GM23338 (cell line): Measurements from ENCODE around the gene PPP6R3. TPM values are rescaled to one million over a fixed set of nuclear protein-coding genes. Genes with fewer than 3 reads are reported as not detected.

Source experiments
- ATAC-seq: fragments of 200-7000 bp; cut with Tn5 transposase; 3 replicates; pipeline ENCODE4 v1.9.1; 2020
- DNase-seq: peaks from one replicate; pipeline ENCODE4 v3.0.0-alpha.2; 2015; ENCODE audit warnings: low spot score
- H2AFZ ChIP-seq: fragments of 200-600 bp; sonication (generic); 2 replicates; pipeline ENCODE4 v1.8.0; 2016; ENCODE audit warnings: antibody characterized with exemption, mild to moderate bottlenecking, moderate library complexity
- H3F3A ChIP-seq: fragments of 200-600 bp; sonication (generic); replicated peaks from 2 replicates; pipeline ENCODE4 v1.8.0; 2017; ENCODE audit warnings: antibody characterized with exemption, mixed run types, low read depth
- H3K27ac ChIP-seq: fragments of 200-600 bp; sonication (generic); 2 replicates; pipeline ENCODE4 v1.6.1; 2016; ENCODE audit warnings: low read depth
- H3K27me3 ChIP-seq: fragments of 200-600 bp; sonication (generic); 2 replicates; pipeline ENCODE4 v1.8.0; 2016; ENCODE audit warnings: mild to moderate bottlenecking, mixed run types, moderate library complexity; ENCODE audit not compliant: insufficient read depth
- H3K36me3 ChIP-seq: fragments of 200-600 bp; sonication (generic); 2 replicates; pipeline ENCODE4 v1.8.0; 2016; ENCODE audit warnings: mild to moderate bottlenecking; ENCODE audit not compliant: insufficient read depth
- H3K4me1 ChIP-seq: fragments of 200-600 bp; sonication (generic); 2 replicates; pipeline ENCODE4 v1.8.0; 2016; ENCODE audit warnings: mild to moderate bottlenecking, moderate library complexity; ENCODE audit not compliant: insufficient read depth
- H3K4me2 ChIP-seq: fragments of 200-600 bp; sonication (generic); 2 replicates; pipeline ENCODE4 v1.7.1; 2017; ENCODE audit warnings: mixed run types
- H3K4me3 ChIP-seq: fragments of 200-600 bp; sonication (generic); 2 replicates; pipeline ENCODE4 v1.6.1; 2016; ENCODE audit warnings: mixed run types
- H3K79me2 ChIP-seq: fragments of 200-600 bp; sonication (generic); replicated peaks from 2 replicates; pipeline ENCODE4 v1.8.0; 2017; ENCODE audit warnings: mild to moderate bottlenecking; ENCODE audit not compliant: insufficient read depth
- H3K9me2 ChIP-seq: fragments of 200-600 bp; sonication (generic); 2 replicates; pipeline ENCODE4 v1.8.0; 2017; ENCODE audit not compliant: insufficient read depth
- H4K20me1 ChIP-seq: fragments of 200-600 bp; sonication (generic); replicated peaks from 2 replicates; pipeline ENCODE4 v1.8.0; 2017; ENCODE audit warnings: mild to moderate bottlenecking; ENCODE audit not compliant: insufficient read depth
- H3K27ac Mint-ChIP-seq: 2 replicates; pipeline ENCODE4 v1.8.0; 2020; ENCODE audit warnings: inconsistent platforms, mild to moderate bottlenecking, moderate library complexity, mixed read lengths
- H3K27me3 Mint-ChIP-seq: 3 replicates; pipeline ENCODE4 v1.8.0; 2022; ENCODE audit warnings: low read depth, mild to moderate bottlenecking, moderate library complexity, mixed read lengths, inconsistent platforms; ENCODE audit not compliant: insufficient read depth, poor library complexity
- H3K36me3 Mint-ChIP-seq: 3 replicates; pipeline ENCODE4 v1.8.0; 2021; ENCODE audit warnings: low read depth, mild to moderate bottlenecking, inconsistent platforms, moderate library complexity, mixed read lengths
- H3K4me1 Mint-ChIP-seq: 3 replicates; pipeline ENCODE4 v1.8.0; 2020; ENCODE audit warnings: mild to moderate bottlenecking, inconsistent platforms, mixed read lengths
- H3K4me3 Mint-ChIP-seq: 3 replicates; pipeline ENCODE4 v1.8.0; 2021; ENCODE audit warnings: moderate library complexity, mild to moderate bottlenecking, inconsistent platforms, mixed read lengths
- H3K9me3 Mint-ChIP-seq: 3 replicates; pipeline ENCODE4 v1.8.0; 2020; ENCODE audit warnings: moderate library complexity, mild to moderate bottlenecking, inconsistent platforms, mixed read lengths
- CREB1 ChIP-seq: fragments of 250-450 bp; sonication (Bioruptor Pico); IDR thresholded peaks from 2 replicates; pipeline ENCODE4 v1.5.0; 2020; ENCODE audit warnings: low read depth, mild to moderate bottlenecking, moderate library complexity
- CTCF ChIP-seq, 2 experiments: fragments of 200-600 bp in 1 of 2; sonication (generic) in 1 of 2; conservative IDR thresholded peaks; 2 replicates each; pipeline versions ENCODE4 v1.5.1 to v1.6.1; 2016 to 2017; ENCODE audit warnings: antibody characterized with exemption in 2 of 2, low read depth in 2 of 2, mild to moderate bottlenecking in 2 of 2, moderate library complexity in 1 of 2
- ETS1 ChIP-seq: IDR thresholded peaks from 2 replicates; pipeline ENCODE4 v1.6.1; 2016; ENCODE audit warnings: antibody characterized with exemption
- EZH2phosphoT487 ChIP-seq: fragments of 200-600 bp; sonication (generic); IDR thresholded peaks from one replicate; pipeline ENCODE4 v1.8.1; 2018; ENCODE audit warnings: antibody characterized with exemption; ENCODE audit not compliant: unreplicated experiment
- JUNB ChIP-seq: IDR thresholded peaks from one replicate; pipeline ENCODE4 v1.6.1; 2016; ENCODE audit warnings: antibody characterized with exemption; ENCODE audit not compliant: unreplicated experiment
- REST ChIP-seq: IDR thresholded peaks from one replicate; pipeline ENCODE4 v1.6.1; 2018; ENCODE audit warnings: antibody characterized with exemption; ENCODE audit not compliant: unreplicated experiment
- ZNF331 ChIP-seq: fragments of 250-450 bp; sonication (Bioruptor Pico); IDR thresholded peaks from 2 replicates; pipeline ENCODE4 v1.5.0; 2020; ENCODE audit warnings: low read depth, mild to moderate bottlenecking, moderate library complexity
- ZNF462 ChIP-seq: fragments of 250-450 bp; sonication (Bioruptor Pico); IDR thresholded peaks from 2 replicates; pipeline ENCODE4 v1.5.0; 2020; ENCODE audit warnings: mild to moderate bottlenecking, moderate library complexity
- polyA plus RNA-seq: library from polyadenylated mRNA; unstranded; fragments of >200 nt; fragmentation: Nextera tagmentation; extraction: Ambion mirVana; gene quantifications from 2 replicates; pipeline ENCODE4 v1.2.1, GENCODE V29; 2016
- total RNA-seq: library from RNA; depleted of rRNA; stranded (reverse); fragments of >200 nt; shearing (Covaris generic); gene quantifications from 2 replicates; pipeline ENCODE4 v1.2.3, GENCODE V29; 2014

Gene PPP6R3
- total and polyA plus RNA-seq, 2 experiments from 2014 or later, result 170 to 268 TPM

GRCh38 chr11:68582416-68583040 is 122.0 kb downstream of the PPP6R3 start:
- H3K4me1 Mint-ChIP-seq, result peaks cover 4% of the 10 kb centered on the region; the same call in 2 of the 3 replicates
- no peak for ATAC-seq
- H3K36me3 ChIP-seq, result peaks cover 30% of the 10 kb centered on the region
- peaks cover 16% of the 10 kb centered on the region for H3K79me2 ChIP-seq
- H3K4me3 ChIP-seq, result no peak overlapping the region
- H3K27ac ChIP-seq, result no peak overlapping the region
- H3K27me3 Mint-ChIP-seq, result peaks cover 7% of the 10 kb centered on the region
- no peaks in the 10 kb centered on the region for H3K9me3 Mint-ChIP-seq
- TF ChIP-seq CTCF (conservative IDR thresholded peaks at IDR 0.05; ENCODE audit: low read depth in 2 of 2) (no peak), ZNF331 (CRISPR knock-in tag) (no peak), ZNF462 (CRISPR knock-in tag) (no peak), EZH2phosphoT487 (no peak), ETS1 (no peak), REST (no peak), CREB1 (no peak), JUNB (no peak)
- H2AFZ ChIP-seq, result no peak overlapping the region
- no peaks in the 10 kb centered on the region for H3K9me2 ChIP-seq
- H3K4me2 ChIP-seq, result no peak overlapping the region
- H3K4me1 ChIP-seq, result no peaks in the 10 kb centered on the region
- 0 out of 2 replicates have a peak overlapping the region, but pooled peaks have one; percentile 19 for H3K27ac Mint-ChIP-seq
- peaks cover 14% of the 10 kb centered on the region for H3F3A ChIP-seq
- H4K20me1 ChIP-seq, result peaks cover 29% of the 10 kb centered on the region
- H3K27me3 ChIP-seq, result no peaks in the 10 kb centered on the region
- H3K36me3 Mint-ChIP-seq, result peaks cover 62% of the 10 kb centered on the region
- no peak overlapping the region for H3K4me3 Mint-ChIP-seq
- DNase-seq, result no peak
